Kidney (tissue), 14 donors: Measurements from ENCODE around the gene ENOX2. TPM values are rescaled to one million over a fixed set of nuclear protein-coding genes. Genes with fewer than 3 reads are reported as not detected.

Source experiments
- DNase-seq, 5 donors: peaks; one replicate each; pipeline ENCODE4 v3.0.0-alpha.2; 2013 to 2020
- FAIRE-seq: peaks from 2 replicates; lab custom pipeline; 2012; peaks lifted over from hg19 to GRCh38; lab: Jason Lieb, UNC
- H3K27ac ChIP-seq, 2 donors: one replicate each; pipeline ENCODE4 v1.7.0; 2013; ENCODE audit warnings: low read depth in 2 of 2, low read length in 2 of 2, inconsistent platforms in 1 of 2
- H3K27me3 ChIP-seq: one replicate; pipeline ENCODE4 v1.7.1; 2013; ENCODE audit warnings: low read length, inconsistent platforms; ENCODE audit not compliant: control insufficient read depth, insufficient read depth
- H3K36me3 ChIP-seq, 3 donors: one replicate each; pipeline versions ENCODE4 v1.7.0 to v1.7.1; 2013; ENCODE audit warnings: low read length in 3 of 3, control low read depth in 1 of 3, inconsistent platforms in 1 of 3; ENCODE audit not compliant: insufficient read depth in 3 of 3, control insufficient read depth in 2 of 3
- H3K4me1 ChIP-seq, 3 donors: one replicate each; pipeline versions ENCODE4 v1.7.0 to v1.7.1; 2013; ENCODE audit warnings: low read length in 3 of 3, inconsistent platforms in 1 of 3, low read depth in 1 of 3; ENCODE audit not compliant: control insufficient read depth in 2 of 3, insufficient read depth in 2 of 3
- H3K4me3 ChIP-seq, 3 donors: one replicate each; pipeline versions ENCODE4 v1.7.0 to v1.8.1; 2013; ENCODE audit warnings: low read length in 3 of 3, control low read depth in 1 of 3, inconsistent platforms in 1 of 3
- H3K9ac ChIP-seq, 3 donors: one replicate each; pipeline versions ENCODE4 v1.7.0 to v1.7.1; 2013; ENCODE audit warnings: low read length in 3 of 3, control low read depth in 1 of 3, inconsistent platforms in 1 of 3
- H3K9me3 ChIP-seq, 3 donors: one replicate each; pipeline versions ENCODE4 v1.7.0 to v1.7.1; 2013; ENCODE audit warnings: low read length in 3 of 3, control low read depth in 1 of 3, inconsistent platforms in 1 of 3; ENCODE audit not compliant: control insufficient read depth in 2 of 3, insufficient read depth in 1 of 3
- CTCF ChIP-seq: IDR thresholded peaks from 3 replicates; pipeline ENCODE4 v1.5.1; 2012; ENCODE audit warnings: mild to moderate bottlenecking, moderate library complexity, borderline replicate concordance; ENCODE audit not compliant: insufficient read depth; ENCODE audit errors: extremely low read depth
- intact Hi-C: fragments of 100-400 bp; cut with DNase I; formaldehyde crosslinking; loops from one replicate; pipeline ENCODE4 v1.11.1; 2022
- polyA plus RNA-seq: library from polyadenylated mRNA; stranded (reverse); fragments of 350-450 nt; fragmentation: Illumina TruSeq; extraction: RNeasy Lipid Tissue Mini Kit (QIAGEN cat#74804); gene quantifications from one replicate; pipeline ENCODE4 v1.2.3, GENCODE V29; 2014; ENCODE audit warnings: low read depth, low replicate concordance; ENCODE audit not compliant: insufficient read depth
- total RNA-seq: library from RNA; stranded (reverse); fragmentation: NEBNext Ultra II Directional; extraction: Animal tissue kit (Norgen Biotek cat#: 25700); gene quantifications from one replicate; pipeline ENCODE4 v1.2.1, GENCODE V29; 2021
- donor health status: control.
- donor health status: control.
- donor health status: control.
- donor health status: control.
- donor health status: control.
- donor health status: DM: yes; HTN: yes; CAD: no.
- donor health status: Normal renal cell carcinoma (clear cell type).

ENOX2 gene
- total and polyA plus RNA-seq, 2 donors from 2014 or later: 6.6 to 22.6 TPM

GRCh38 chrX:130771230-130771629 is 131.8 kb downstream of the ENOX2 start:
- intact Hi-C loops: no loop called here
- FAIRE-seq: no peak

GRCh38 chrX:130770615-130771014 is 132.4 kb downstream of the ENOX2 start:
- Histone ChIP-seq H3K36me3 (no peaks in the 10 kb centered on the region), H3K27me3 (peaks cover 2% of the 10 kb centered on the region), H3K4me3 (no peak overlapping the region), H3K4me1 (no peaks in the 10 kb centered on the region), H3K27ac (no peak overlapping the region), H3K9ac (no peak overlapping the region), H3K9me3 (no peaks in the 10 kb centered on the region)
- DNase-seq: no peak
- intact Hi-C loops: no loop called here
- no peak for FAIRE-seq
- TF ChIP-seq CTCF: no peak

More at GRCh38 chrX:130771230-130771629, 131.8 kb downstream of the ENOX2 start:
- no peak for TF ChIP-seq CTCF
- no peak overlapping the region for H3K27ac ChIP-seq
- no peak for DNase-seq
- H3K36me3 ChIP-seq: no peaks in the 10 kb centered on the region
- H3K9me3 ChIP-seq: no peaks in the 10 kb centered on the region
- H3K27me3 ChIP-seq: peaks cover 2% of the 10 kb centered on the region
- H3K4me3 ChIP-seq: no peak overlapping the region
- H3K4me1 ChIP-seq: no peaks in the 10 kb centered on the region
- H3K9ac ChIP-seq: no peak overlapping the region

- intact Hi-C loops: no loop called here
- Histone ChIP-seq H3K9ac (no peak overlapping the region), H3K4me1 (no peaks in the 10 kb centered on the region), H3K9me3 (no peaks in the 10 kb centered on the region), H3K27ac (no peak overlapping the region), H3K27me3 (peaks cover 2% of the 10 kb centered on the region), H3K36me3 (no peaks in the 10 kb centered on the region), H3K4me3 (no peak overlapping the region)
- TF ChIP-seq CTCF: no peak
- FAIRE-seq (no peak), DNase-seq (no peak)
These were observed 133.2 kb downstream of the ENOX2 start for GRCh38 chrX:130769835-130770234.

- Histone ChIP-seq H3K36me3 (no peaks in the 10 kb centered on the region), H3K4me3 (no peak overlapping the region), H3K4me1 (no peaks in the 10 kb centered on the region), H3K27me3 (no peaks in the 10 kb centered on the region), H3K9me3 (no peaks in the 10 kb centered on the region), H3K9ac (no peak overlapping the region), H3K27ac (no peak overlapping the region)
- no peak for DNase-seq
- intact Hi-C loops: no loop called here
- no peak for FAIRE-seq
- TF ChIP-seq CTCF: no peak
These were observed 144.9 kb downstream of the ENOX2 start for GRCh38 chrX:130758072-130758471.
